Measurements from ENCODE around the gene ZSCAN23. TPM values are rescaled to one million over a fixed set of nuclear protein-coding genes. Genes with fewer than 3 reads are reported as not detected.
"Not testable (repeated sequence)": the region's sequence is repeated elsewhere in the genome, so short reads cannot be mapped to it uniquely, and the experiment has no call there.

ZSCAN23 gene
- total RNA-seq, 2 donors from 2014 or later, result 0.59 to 0.79 TPM

DNA sequence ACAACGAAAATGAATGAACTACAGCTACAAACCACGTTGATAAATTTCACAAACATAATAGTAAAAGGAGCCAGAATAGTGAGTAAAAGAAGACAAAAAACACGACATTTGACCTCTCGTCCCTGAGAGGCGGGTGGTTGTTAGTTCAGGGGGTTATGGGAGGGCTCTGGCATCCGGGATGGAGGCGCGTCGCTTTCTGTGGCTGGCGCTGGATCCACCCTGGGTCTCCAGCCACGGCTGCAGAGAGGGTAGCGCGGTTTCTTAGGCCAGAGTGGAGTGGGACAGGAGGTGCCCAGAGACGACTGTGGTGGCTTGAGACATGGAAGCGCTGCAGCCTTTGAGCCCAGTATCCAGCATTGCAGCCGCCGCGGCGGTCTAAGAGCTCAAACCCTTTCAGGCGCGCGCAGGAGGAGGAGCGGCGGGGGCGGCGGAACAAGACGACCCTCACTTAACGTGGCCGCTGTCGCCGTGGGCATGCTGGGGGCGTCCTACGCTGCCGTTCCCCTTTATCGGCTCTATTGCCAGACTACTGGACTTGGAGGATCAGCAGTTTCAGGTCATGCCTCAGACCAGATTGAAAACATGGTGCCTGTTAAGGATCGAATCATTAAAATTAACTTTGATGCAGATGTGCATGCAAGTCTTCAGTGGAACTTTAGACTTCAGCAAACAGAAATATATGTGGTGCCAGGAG is 3.7 kb upstream of the ZSCAN23 start:
- TF ChIP-seq, protein P1, sequence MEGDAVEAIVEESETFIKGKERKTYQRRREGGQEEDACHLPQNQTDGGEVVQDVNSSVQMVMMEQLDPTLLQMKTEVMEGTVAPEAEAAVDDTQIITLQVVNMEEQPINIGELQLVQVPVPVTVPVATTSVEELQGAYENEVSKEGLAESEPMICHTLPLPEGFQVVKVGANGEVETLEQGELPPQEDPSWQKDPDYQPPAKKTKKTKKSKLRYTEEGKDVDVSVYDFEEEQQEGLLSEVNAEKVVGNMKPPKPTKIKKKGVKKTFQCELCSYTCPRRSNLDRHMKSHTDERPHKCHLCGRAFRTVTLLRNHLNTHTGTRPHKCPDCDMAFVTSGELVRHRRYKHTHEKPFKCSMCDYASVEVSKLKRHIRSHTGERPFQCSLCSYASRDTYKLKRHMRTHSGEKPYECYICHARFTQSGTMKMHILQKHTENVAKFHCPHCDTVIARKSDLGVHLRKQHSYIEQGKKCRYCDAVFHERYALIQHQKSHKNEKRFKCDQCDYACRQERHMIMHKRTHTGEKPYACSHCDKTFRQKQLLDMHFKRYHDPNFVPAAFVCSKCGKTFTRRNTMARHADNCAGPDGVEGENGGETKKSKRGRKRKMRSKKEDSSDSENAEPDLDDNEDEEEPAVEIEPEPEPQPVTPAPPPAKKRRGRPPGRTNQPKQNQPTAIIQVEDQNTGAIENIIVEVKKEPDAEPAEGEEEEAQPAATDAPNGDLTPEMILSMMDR (IDR thresholded peaks at IDR 0.05), result no peak
- peak overlapping the region; percentile 11 to 42 for H3K4me3 ChIP-seq
- H3K27ac ChIP-seq, result no peak overlapping the region
- peaks cover 0 to 4% of the 10 kb centered on the region in 2 donors for H3K27me3 ChIP-seq
- no peaks in the 10 kb centered on the region for H3K36me3 ChIP-seq
- peaks cover 0 to 8% of the 10 kb centered on the region in 2 donors for H3K4me1 ChIP-seq
- no peaks in the 10 kb centered on the region for H3K9me3 ChIP-seq
- no peak for DNase-seq (ENCODE audit: low spot score)

DNA sequence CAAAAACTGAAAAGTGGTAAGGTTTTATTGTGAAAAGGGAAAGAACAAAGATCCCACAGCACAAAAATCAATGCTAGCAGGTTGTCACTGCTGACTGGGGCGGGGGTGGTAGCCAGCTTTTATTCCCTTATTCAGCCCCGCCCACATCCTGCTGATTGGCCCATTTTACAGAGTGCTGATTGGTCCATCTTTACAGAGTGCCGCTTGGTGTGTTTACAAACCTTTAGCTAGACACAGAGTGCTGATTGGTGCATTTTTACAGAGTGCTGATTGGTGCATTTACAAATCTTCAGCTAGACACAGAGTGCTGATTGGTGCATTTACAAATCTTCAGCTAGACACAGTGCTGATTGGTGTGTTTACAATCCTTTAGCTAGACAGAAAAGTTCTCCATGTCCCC is 1.5 kb upstream of the ZSCAN23 start:
- H3K36me3 ChIP-seq; H3K4me3 ChIP-seq; H3K27ac ChIP-seq; H3K27me3 ChIP-seq; DNase-seq (ENCODE audit: low spot score); H3K9me3 ChIP-seq; H3K4me1 ChIP-seq: not testable (repeated sequence)

DNA sequence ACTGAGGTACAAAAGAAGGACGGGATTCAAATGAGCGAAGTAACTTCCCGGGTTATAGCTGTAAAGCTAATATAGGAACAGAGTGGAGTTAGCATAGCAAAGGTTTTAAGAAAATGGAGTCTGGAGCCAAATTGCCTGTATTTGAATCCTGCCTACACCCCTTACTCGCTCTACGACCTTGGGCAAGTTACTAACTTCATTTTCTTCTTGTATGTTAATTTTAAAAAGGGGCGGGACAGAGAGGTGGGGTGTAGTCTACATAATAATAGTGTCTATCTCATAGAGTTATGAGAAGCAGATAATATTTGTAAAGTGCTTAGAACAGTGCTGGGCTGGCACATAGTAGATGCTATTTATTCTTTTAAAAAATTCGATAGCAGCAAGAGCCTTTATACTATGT is 705 bp downstream of the ZSCAN23 start:
- TF ChIP-seq, protein P1 (IDR thresholded peaks at IDR 0.05), result no peak
- H3K4me1 ChIP-seq, result peaks cover 0 to 8% of the 10 kb centered on the region in 2 donors
- no peaks in the 10 kb centered on the region for H3K9me3 ChIP-seq
- H3K4me3 ChIP-seq, result peak overlapping the region; percentile 71 to 72
- no peak for DNase-seq (ENCODE audit: low spot score)
- peak overlapping the region; percentile 49 to 67 for H3K27ac ChIP-seq
- H3K27me3 ChIP-seq, result peaks cover 0 to 4% of the 10 kb centered on the region in 2 donors
- H3K36me3 ChIP-seq, result no peaks in the 10 kb centered on the region

DNA sequence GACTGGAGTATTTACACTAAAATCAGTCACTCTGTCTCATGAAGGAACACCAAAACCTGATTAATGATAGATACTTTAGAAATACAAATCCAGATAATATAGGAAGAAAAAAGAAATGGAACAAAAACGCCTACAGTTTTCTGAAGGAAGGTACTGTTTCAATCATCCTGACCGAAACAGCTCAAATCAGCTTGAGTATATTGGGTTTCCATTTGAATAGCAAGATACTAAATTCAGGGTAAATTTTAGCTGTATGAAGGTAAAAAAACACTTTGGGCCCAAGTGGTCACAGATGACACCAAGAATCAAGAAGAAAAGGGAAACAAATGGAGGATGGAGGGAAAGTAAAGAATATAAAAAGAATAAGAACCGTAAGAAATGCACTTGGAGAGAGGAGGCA is 6.9 kb downstream of the ZSCAN23 start:
- no peak for DNase-seq (ENCODE audit: low spot score)
- Histone ChIP-seq H3K4me3 (no peak overlapping the region), H3K9me3 (no peaks in the 10 kb centered on the region), H3K27ac (no peak overlapping the region), H3K27me3 (no peaks in the 10 kb centered on the region), H3K4me1 (no peaks in the 10 kb centered on the region), H3K36me3 (peaks cover 12% of the 10 kb centered on the region)
- TF ChIP-seq, protein P1 (IDR thresholded peaks at IDR 0.05), result no peak

DNA sequence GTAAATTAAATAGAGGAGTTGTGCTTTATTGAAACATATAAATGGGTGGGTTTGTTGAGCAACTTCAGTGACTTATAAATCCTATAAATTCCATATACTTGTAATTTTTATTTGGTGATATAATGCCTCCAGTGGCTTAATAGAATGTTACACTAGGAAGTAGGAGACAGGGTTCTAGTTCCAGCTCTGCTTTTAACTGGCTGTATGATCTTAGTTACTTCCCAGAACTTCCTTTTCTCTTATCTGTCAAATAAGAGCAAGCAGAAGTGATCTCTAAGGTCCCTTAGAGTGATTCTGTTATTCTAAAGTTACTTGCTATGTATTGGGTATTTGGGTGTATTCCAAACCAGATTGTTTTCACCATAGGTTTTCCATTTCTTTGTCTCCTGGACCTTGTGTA is 10.2 kb downstream of the ZSCAN23 start:
- H3K4me3 ChIP-seq, result no peak overlapping the region
- no peaks in the 10 kb centered on the region for H3K27me3 ChIP-seq
- H3K27ac ChIP-seq, result no peak overlapping the region
- peaks cover 12% of the 10 kb centered on the region for H3K36me3 ChIP-seq
- H3K9me3 ChIP-seq, result no peaks in the 10 kb centered on the region
- TF ChIP-seq, protein P1 (IDR thresholded peaks at IDR 0.05), result no peak
- DNase-seq (ENCODE audit: low spot score), result no peak
- H3K4me1 ChIP-seq, result no peaks in the 10 kb centered on the region

DNA sequence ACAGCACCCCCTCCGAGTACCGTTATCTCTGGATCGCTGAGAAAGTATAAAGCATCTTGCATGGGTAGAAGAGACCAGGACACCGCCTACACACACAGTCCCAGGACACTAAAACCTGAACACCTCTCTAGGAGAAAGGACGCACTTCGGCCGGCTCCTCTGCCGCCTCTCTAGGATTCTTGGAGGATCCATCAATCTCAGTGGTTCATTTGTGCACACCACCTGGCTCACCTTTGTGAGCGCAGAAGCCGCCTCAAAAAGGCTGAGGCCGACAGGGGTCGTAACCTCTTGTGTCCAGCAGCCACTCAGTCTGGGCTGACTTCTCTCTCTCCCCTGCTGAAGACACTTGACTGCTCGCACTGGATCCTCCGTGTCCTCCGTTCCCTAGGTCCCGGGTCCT is 13.5 kb downstream of the ZSCAN23 start:
- Histone ChIP-seq H3K27me3 (no peaks in the 10 kb centered on the region), H3K36me3 (peaks cover 6% of the 10 kb centered on the region), H3K4me3 (no peak overlapping the region), H3K4me1 (no peaks in the 10 kb centered on the region), H3K9me3 (no peaks in the 10 kb centered on the region), H3K27ac (no peak overlapping the region)
- TF ChIP-seq, protein P1 (IDR thresholded peaks at IDR 0.05), result no peak
- DNase-seq (ENCODE audit: low spot score), result no peak

Data from right atrium auricular region (tissue), 2 donors.